GM18519 (cell line): ENCODE data around the gene MORF4L2.
"Not testable (repeated sequence)": the region's sequence is repeated elsewhere in the genome, so short reads cannot be mapped to it uniquely, and the experiment has no call there.

ENCODE experiments used
- ATAC-seq: cut with Tn5 transposase; IDR thresholded peaks from one replicate; pipeline ENCODE4 v1.9.1; 2021; ENCODE audit warnings: mild to moderate bottlenecking, moderate library complexity; ENCODE audit not compliant: unreplicated experiment, low FRiP score

The MORF4L2 gene

DNA sequence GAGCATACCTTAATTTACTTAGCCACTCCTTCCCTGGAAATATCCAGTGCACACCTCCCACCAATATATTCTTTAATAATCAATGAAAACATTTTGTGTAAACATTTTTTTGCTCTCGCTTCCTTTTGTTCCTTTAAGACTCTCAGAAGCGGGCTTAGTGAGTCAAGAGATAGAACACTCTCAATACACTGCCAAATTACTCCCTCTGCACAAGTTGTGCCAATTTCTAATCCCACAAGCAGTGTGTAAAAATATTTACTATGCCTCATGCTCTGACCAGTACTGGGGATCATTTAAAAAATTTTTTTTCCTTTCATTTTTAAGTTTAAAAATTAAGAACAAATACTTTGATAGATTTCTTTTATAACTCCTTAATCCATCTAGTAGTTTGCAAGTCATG is 5.1 kb downstream of the MORF4L2 start:
- no peak for ATAC-seq

DNA sequence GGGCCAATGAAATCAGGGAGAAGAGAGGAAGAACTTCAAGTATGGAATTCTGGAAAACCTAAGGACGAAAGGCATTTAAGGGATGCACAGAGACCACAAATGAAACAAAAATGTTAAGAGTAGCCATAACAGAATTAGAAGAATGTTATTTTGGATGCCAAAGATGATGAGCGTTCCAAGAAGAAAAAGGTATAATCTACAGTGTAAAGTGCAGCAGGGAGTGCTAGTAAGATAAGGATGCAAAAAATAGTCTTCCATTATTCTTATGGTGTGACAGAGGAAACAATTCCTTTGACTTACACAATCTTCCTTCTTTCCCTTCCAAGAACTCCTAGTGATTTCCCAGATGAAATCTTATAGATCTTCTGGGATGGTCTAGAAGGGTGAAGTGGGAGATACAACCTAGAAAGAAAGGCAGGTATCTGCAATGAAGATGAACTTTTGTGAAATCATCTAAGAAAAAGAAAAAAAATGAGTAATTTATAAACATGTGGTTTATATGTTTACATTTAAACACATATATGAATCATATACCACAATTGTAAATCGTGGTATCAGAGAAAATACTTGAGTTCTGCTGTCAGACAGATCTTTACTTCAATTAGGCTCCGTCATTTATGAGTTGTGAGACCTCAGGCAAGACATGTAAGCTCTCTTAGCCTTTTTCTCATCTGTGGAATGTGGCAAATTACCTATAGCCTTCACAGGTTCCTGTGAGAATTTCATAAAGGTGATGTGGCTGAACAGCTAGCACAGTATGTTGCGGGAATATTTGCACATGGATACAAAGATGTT is 8.1 kb downstream of the MORF4L2 start:
- no peak for ATAC-seq

DNA sequence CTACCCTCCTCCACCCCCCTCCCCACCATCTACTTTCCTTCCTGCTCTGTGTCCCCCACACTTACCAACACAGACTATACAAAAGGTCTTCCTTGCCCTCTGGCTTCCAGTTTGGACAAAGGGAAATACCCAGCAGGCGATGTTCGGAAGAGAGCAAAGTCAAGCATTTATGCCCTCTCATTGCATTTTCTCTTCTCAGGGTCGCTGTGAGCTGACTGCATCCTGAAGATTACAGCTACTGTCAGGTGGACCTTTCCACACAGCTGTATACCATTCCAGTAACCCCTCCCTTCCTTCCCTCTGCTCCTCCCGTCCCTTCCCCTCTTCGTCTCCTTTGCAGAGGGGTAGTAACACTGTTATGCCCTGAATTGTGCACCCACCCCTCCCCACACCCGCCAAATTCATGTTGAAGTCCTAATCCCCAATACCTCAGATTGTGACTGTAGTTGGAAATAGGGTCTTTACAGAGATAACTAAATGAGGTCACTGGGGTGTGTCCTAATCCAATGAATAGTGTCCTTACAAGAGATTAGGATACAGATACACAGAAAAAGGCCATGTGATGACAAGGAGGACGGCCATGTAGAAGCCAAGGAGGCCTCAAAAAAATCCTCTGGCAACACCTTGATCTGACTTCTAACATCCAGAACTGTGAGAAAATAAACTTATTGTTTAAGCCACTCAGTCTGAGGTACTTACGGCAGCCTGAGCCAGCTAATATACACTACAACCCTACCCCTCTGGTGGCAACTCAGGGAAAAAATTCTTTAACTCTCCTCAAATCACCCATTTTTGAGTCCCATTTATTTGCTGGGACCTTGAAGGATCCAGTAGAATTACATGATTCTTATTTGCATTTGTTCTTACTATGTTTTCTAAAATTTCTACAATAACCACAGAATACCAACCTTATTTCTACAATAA is 11.7 kb downstream of the MORF4L2 start:
- no peak for ATAC-seq

DNA sequence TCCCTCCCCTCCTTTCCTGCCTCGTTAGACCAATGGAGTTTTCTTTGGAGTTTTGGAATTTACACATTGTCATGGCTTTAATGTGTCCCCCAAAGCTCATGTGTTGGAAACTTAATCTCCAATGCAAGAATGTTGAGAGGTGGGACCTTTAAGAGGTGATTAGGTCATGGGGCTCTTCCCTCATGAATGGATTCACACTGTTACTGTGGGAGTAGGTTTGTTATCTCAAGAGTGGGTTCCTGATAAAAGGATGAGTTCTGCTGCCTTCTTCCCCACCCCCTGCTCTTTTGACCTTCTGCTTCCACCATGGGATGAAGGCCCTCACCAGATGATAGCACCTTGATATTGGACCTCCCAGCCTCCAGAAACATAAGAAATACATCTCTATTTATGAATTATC is 16.8 kb downstream of the MORF4L2 start:
- ATAC-seq, result no peak

DNA sequence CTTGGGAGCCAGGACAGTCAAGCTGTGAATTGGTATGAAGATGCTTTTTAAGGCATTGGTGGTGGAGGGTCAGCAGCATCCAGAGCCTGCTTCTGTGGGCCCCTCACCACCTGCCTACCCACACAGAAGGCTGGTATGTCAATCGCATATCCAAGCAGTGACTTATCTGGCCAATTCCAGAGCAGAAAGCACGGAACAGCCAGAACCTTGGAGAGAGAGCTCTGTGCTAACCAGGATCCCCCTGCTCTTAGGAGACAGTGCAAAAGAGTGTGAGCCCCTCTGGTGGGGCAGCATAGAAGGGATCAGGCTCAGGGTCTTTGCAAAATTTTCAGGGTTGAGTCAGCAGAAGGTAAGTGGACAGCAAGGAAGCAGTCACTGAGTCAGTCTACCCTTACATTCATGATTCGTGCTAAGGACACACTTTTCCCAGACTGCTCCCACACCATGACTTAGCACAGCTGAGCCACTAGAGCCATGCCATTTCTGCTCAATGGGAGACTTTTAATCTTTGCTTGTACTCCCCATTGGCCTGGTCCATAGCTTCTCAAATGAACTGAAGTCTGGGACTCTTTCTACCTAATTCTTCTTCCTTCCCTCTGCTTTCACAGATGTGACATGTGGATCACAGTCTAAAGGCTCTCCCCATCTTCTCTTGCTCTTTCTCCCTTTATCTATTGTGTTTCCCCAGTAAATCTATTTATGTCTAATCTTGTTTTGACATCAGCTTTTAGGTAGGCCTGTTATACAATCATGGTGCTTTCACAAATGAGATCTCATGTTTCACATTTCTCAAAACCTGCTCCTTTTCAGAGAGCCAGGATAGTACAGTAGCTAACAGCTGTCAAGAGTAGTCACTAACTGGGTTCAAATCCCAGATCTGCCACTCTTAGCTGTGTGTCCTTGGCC is 20.0 kb downstream of the MORF4L2 start:
- ATAC-seq, result no peak

DNA sequence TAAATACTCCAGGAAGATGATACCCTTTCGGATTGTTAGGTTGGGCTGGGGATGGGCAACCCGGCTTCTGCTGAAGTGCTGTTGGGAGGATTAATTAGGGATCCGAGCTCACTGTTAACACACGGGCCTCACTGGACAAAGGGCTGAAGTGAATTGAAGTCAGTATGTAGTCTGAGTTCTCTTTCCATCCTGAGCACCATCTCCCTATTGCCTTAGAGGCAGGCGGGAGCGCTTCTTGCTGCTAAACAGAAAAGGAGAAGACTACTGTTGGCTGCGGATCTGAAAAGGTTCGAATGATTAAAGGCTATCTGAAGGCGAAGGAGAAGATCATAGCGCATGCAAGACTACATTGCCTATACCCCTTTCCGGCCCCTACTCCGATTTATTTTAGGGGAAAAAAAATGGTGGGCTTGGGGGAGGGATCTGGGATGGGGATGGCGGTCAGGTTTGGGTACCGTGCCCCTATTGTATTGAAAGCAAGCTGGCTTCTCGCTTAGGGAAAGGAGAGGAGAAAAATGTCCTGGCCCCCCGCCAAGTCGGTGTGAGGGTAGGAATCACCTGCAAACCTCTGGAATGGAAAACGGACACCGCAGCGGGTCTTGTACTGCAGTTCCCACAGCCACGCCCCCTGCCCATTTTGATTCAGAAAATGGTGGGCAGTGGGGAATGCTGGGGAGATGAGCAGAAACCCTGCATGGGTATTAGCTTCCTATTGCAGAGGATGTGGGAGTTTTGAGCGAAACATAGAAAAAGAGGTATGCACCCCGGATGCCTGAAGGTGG is 22.3 kb downstream of the MORF4L2 start:
- ATAC-seq, result no peak

DNA sequence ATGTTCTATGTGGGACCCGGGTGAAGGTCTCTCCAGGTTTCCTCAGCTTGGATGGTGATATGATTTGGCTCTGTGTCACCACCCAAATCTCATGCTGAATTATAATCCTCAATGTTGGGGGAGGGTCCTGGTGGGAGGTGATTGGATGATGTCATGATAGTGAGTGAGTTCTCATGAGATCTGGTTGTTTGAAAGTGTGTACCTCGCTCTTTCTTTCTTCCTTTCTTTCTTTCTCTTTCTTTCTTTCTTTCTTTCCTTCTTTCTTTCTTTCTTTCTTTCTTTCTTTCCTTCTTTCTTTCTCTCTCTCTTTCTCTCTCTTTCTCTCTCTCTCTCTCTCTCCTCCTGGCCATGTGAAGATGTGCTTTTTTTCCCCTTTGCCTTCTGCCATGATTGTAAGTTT is 27.0 kb downstream of the MORF4L2 start:
- not testable (repeated sequence) for ATAC-seq

DNA sequence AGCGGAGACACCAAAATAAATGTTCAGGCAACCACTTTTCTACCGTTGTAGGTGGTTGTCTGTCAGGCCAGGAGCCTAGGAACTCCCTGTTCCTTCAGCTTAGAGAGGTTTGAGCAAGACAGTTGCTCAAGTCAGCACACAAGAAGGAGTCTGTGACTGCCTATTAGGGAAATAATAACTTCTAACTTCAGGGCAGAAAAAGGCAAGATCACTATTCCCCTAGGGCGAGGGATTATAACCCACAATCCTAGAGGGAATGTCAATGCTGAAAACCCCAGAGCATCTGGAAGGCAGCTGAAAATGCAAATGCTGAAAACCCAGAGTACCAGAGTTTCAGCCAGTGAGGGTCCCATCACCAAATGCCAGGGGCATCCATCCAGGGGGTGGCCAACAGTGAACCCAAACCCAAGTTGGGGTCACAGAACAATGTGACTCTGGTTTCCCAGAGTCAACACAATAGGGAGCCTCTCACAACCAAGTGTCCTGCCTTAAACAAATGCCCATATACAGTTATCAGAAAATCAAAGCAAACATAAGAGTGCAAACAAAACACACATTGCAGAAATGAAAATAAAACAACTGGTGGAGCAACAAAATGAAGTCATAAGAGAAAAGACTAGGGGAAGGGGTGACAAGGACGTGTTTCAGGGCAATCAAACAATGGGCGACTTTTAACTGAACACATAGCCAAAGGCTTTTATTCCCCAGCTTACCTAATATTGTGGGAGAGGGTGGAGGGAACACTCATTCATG is 27.6 kb downstream of the MORF4L2 start:
- no peak for ATAC-seq

DNA sequence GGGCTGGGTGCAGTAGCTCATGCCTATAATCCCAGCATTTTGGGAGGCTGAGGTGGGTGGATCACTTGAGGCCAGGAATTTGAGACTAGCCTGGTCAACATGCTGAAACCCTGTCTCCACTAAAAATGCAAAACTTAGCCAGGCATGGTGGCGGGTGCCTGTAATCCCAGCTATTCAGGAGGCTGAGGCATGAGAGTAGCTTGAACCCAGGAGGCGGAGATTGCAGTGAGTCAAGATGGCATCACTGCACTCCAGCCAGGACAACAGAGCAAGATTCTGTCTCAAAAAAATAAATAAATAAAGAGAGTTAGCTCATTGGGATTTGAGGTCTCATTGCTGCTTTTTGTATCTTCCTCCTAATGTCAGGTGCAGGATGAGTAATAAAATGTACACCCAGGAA is 29.4 kb downstream of the MORF4L2 start:
- not testable (repeated sequence) for ATAC-seq

DNA sequence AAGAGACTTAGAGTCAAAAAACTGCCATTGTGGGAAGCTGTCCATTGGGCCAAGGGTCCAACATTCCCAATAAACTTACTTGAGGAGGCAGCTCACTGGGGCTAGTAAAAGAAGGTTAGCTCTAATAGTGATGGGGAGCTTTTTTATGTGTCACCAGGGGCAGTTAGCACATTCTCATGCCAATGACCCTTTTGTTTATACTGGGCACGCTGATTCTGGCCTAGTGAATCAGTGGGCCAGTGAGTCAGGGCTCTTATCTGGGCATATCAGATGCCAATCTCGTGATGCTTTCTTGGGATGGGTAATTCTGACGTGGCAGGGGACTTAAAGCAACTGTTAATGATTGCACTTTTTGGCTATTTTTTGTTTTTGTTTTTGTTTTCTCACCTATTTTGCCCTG is 29.9 kb downstream of the MORF4L2 start:
- ATAC-seq, result no peak

DNA sequence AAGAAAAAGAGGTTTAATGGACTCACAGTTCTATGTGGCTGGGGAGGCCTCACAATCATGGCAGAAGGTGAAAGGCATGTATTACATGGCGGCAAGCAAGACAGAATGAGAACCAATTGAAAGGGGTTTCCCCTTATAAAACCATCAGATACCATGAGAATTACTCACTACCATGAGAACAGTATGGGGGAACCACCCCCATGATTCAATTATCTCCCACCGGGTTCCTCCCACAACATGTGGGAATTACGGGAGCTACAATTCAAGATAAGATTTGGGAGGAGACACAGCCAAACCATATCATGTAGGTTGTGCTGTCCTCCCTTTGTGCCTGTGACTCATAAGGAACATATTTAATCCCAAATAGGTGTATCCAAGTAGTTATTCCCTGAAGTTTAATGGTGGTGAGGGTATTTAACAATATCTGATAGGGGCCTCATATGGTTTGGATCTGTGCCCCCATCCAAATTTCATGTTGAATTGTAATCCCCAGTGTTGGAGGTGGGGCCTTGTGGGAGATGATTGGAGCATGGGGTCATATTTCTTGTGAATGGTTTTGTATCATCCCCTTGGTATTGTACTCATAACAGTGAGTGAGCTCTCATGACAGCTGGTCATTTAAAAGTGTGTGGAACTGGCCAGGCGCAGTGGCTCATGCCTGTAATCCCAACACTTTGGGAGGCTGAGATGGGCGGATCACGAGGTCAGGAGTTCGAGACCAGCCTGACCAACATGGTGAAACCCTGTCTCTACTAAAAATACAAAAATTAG is 31.1 kb downstream of the MORF4L2 start:
- not testable (repeated sequence) for ATAC-seq

DNA sequence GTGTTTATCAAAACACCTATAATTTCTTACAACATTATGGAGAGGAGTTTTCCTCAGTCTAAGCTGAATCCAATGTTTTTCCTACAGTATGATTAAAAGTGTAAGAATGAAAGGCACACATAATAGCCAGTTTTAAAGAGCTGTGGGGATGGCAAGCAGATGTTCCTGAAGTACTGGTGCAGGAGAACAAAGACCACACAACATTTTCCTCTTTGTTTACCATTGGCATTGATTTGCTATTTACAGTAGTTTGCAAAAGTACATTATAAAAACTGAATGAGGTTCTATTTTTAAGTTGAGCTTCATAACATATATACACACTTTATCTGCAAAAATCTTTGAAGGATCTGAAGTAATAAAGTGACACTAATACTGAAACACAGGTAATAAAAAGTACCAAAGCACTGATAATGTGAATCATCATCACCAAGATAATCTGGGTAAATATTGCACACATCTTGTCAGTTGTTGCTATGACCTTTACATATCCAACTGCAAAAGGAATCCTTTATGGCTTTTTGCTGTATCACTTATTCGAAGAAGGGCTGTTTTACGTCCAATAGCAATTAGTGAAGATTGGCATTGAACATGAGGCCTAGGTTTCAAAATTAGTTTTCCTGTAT is 35.2 kb downstream of the MORF4L2 start:
- ATAC-seq, result no peak

DNA sequence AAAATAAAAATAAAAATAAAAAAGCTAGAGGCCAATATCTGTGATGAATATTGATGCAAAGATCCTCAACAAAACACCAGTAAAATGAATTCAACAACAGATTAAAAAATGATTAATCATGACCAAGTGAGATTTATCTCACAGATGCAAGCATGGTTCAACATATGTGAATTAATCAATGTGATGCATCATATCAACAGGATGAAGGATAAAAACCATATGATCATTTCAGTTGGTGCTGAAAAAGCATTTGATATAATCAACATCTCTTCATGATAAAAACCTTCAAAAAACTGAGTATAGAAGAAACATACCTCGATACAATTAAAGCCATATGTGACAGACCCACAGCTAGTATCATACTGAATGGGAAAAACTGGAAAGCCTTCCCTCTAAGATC is 38.9 kb downstream of the MORF4L2 start:
- no peak for ATAC-seq

DNA sequence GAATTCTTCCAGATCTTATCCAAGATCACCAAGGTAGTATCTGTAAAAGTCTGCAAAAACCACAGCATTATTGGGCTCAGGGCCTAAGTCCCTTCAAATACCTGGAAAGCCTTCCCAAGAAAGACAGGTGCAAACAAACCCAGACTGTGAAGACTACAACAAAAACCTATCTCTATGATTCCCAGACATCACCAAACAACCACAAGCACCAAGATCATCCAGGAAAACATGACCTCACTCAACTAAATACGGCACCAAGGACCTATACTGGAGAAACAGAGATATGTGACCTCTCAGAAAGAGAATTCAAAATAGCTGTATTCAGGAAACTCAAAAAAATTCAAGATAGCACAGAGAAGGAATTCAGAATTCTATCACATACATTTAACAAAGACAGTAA is 42.4 kb downstream of the MORF4L2 start:
- no peak for ATAC-seq

DNA sequence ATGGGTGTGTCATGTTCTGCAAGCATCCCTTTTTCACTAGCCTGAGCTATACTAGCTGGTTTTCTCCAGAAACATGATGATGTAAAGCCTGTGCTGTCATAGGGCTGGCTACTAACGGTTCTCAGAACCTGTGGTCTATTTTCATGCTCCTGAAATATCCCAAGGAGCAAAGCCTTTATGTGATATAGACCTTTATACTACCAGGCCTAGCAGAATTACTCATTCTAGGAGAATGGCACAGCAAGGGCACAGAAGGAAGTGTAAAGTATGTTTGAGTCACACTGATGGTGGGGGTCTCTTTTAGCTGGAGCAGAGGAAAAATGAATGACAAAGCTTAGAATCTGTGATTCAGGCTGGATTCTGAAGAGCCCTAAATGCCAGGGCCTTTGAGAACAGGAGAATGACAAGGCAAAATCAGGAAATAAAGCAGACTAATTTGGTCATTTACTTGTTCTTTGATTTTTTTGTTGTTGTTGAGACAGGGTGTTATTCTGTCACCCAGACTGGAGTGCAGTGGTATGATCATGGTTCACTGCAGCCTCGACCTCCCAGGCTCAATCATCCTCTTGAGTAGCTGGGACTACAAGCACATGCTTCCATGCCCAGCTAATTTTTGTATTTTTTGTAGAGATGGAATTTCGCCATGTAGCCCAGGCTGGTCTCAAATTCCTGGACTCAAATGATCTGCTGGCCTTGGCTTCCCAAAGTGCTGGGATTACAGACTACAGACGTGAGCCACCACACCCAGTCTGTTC is 45.9 kb downstream of the MORF4L2 start:
- no peak for ATAC-seq

DNA sequence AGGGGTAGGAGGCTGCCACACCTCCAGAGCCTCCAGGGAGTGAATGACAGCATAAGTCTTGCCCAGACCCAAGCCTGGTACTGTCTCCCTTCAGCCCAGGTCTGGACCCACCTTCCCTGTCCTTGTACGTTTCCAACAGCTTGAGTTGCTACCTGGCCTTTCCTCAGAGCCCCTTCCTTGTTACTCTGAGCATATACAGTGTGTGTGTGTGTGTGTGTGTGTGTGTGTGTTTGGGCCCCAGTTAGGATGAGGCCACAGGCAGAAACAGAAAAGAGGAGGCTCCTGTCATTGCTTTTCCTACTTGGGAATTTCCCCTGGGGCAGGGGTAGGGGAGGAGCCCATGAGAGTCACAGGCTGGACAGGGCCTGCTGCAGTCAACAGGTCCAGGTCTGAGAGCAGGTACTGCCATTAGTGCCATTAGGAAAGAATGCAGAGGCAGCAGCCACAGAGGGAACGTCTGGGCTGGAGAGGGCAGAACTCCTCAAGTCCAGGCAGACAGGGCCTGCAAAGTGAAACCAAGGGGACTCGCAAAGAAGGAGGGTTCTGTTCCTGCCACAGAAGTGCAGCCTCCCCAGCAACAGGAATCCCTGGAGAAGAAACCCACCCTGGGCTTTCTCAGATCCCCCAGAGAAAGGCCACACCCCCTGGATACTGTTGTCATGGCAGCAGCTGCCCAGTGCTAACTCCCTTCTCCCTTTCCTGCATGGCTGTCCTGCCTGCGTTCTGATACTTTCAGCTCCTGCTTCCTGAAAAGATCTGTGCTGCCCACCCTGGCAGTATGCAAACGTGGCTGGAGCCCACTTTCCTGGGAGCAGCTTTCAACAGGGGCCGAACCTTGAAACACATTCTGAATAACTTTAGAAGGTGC is 47.8 kb downstream of the MORF4L2 start:
- ATAC-seq, result not testable (repeated sequence)
